ENCODE results near the gene GALNT2. TPM values are rescaled to one million over a fixed set of nuclear protein-coding genes. Genes with fewer than 3 reads are reported as not detected.

Gene GALNT2
- total RNA-seq, 1 experiment from 2014 or later: 152 TPM

GRCh38 chr1:230261928-230262650 lies 195.1 kb downstream of the GALNT2 start:
- H3K27ac ChIP-seq (ENCODE audit: low read length): no peak overlapping the region
- H3K4me1 ChIP-seq (ENCODE audit: control insufficient read depth, insufficient read depth, low read length): no peaks in the 10 kb centered on the region
- no peak for DNase-seq (ENCODE audit: low read depth, low spot score)
- no peak overlapping the region for H3K4me3 ChIP-seq (ENCODE audit: low read depth in 2 of 2, low read length in 2 of 2)
- no peak for TF ChIP-seq POLR2AphosphoS5 (IDR thresholded peaks at IDR 0.05; ENCODE audit: low read depth, low read length)
- no peak for TF ChIP-seq REST (IDR thresholded peaks at IDR 0.05; ENCODE audit: insufficient read depth in 1 of 2, low read depth in 2 of 2, low read length in 1 of 2)
- TF ChIP-seq CTCF (IDR thresholded peaks at IDR 0.05): no peak
- no peak for TF ChIP-seq TCF7L2 (IDR thresholded peaks at IDR 0.05; ENCODE audit: low read depth, low read length)
- TF ChIP-seq SIN3A (IDR thresholded peaks at IDR 0.05; ENCODE audit: borderline replicate concordance, insufficient read depth, low read depth, low read length): no peak
- ATAC-seq: no peak
- CTCF ChIA-PET: interaction anchor here (0.6 to 0.7 kb wide), 3 partner anchors 175 to 337 kb away, joined by 3 to 4 read pairs (median 4); no protein-coding TSS in a partner anchor
- no TSS peak for BruUV-seq (replicated peaks)
- no peaks in the 10 kb centered on the region for H3K27me3 ChIP-seq (ENCODE audit: control insufficient read depth, insufficient read depth, low read length)
- POLR2A ChIA-PET: interaction anchor here (0.7 kb wide), 1 partner anchor 400 kb away, joined by 11 read pairs; no protein-coding TSS in a partner anchor
- in situ Hi-C loops (cut with HindIII; ENCODE audit: low pct_unique_long_range_greater_than_20kb, low sequenced_read_pairs): no loop called here
- intact Hi-C loops (cut with micrococcal nuclease; ENCODE audit: unreplicated experiment): no loop called here
- no peaks in the 10 kb centered on the region for H3K9me3 ChIP-seq (ENCODE audit: control insufficient read depth, insufficient read depth, low read depth, low read length)
- H3K36me3 ChIP-seq (ENCODE audit: control insufficient read depth, insufficient read depth, low read length): peaks cover 2% of the 10 kb centered on the region; the same call in 1 of the 2 replicates

- BruUV-seq (replicated peaks): no TSS peak
- DNase-seq (ENCODE audit: low read depth, low spot score): no peak
- Histone ChIP-seq H3K27ac (ENCODE audit: low read length) (no peak overlapping the region), H3K4me3 (ENCODE audit: low read depth in 2 of 2, low read length in 2 of 2) (no peak overlapping the region), H3K27me3 (ENCODE audit: control insufficient read depth, insufficient read depth, low read length) (no peaks in the 10 kb centered on the region), H3K36me3 (ENCODE audit: control insufficient read depth, insufficient read depth, low read length) (peaks cover 2% of the 10 kb centered on the region; the same call in 1 of the 2 replicates), H3K4me1 (ENCODE audit: control insufficient read depth, insufficient read depth, low read length) (no peaks in the 10 kb centered on the region), H3K9me3 (ENCODE audit: control insufficient read depth, insufficient read depth, low read depth, low read length) (no peaks in the 10 kb centered on the region)
- no peak for TF ChIP-seq TCF7L2 (IDR thresholded peaks at IDR 0.05; ENCODE audit: low read depth, low read length)
- no peak for TF ChIP-seq SIN3A (IDR thresholded peaks at IDR 0.05; ENCODE audit: borderline replicate concordance, insufficient read depth, low read depth, low read length)
- no peak for TF ChIP-seq POLR2AphosphoS5 (IDR thresholded peaks at IDR 0.05; ENCODE audit: low read depth, low read length)
- TF ChIP-seq CTCF (IDR thresholded peaks at IDR 0.05): no peak
- no peak for TF ChIP-seq REST (IDR thresholded peaks at IDR 0.05; ENCODE audit: insufficient read depth in 1 of 2, low read depth in 2 of 2, low read length in 1 of 2)
- in situ Hi-C loops (cut with HindIII; ENCODE audit: low pct_unique_long_range_greater_than_20kb, low sequenced_read_pairs) (no loop called here), intact Hi-C loops (cut with micrococcal nuclease; ENCODE audit: unreplicated experiment) (no loop called here)
- POLR2A ChIA-PET: no interaction called here
- ATAC-seq: no peak
- CTCF ChIA-PET: no interaction called here
These were observed 196.0 kb downstream of the GALNT2 start for GRCh38 chr1:230262867-230263567.
